Nasal cavity respiratory epithelium epithelial cell of viscerocranial mucosa (primary cell): ENCODE data around the gene GYG1. TPM values are rescaled to one million over a fixed set of nuclear protein-coding genes. Genes with fewer than 3 reads are reported as not detected.

Source experiments
- total RNA-seq: library from RNA; depleted of rRNA; stranded (reverse); fragments of >200 nt; gene quantifications from 2 replicates; pipeline ENCODE4 v1.2.3, GENCODE V29; 2014

GYG1 gene
- total RNA-seq: 31.4 and 32.5 TPM in 2 replicates

DNA sequence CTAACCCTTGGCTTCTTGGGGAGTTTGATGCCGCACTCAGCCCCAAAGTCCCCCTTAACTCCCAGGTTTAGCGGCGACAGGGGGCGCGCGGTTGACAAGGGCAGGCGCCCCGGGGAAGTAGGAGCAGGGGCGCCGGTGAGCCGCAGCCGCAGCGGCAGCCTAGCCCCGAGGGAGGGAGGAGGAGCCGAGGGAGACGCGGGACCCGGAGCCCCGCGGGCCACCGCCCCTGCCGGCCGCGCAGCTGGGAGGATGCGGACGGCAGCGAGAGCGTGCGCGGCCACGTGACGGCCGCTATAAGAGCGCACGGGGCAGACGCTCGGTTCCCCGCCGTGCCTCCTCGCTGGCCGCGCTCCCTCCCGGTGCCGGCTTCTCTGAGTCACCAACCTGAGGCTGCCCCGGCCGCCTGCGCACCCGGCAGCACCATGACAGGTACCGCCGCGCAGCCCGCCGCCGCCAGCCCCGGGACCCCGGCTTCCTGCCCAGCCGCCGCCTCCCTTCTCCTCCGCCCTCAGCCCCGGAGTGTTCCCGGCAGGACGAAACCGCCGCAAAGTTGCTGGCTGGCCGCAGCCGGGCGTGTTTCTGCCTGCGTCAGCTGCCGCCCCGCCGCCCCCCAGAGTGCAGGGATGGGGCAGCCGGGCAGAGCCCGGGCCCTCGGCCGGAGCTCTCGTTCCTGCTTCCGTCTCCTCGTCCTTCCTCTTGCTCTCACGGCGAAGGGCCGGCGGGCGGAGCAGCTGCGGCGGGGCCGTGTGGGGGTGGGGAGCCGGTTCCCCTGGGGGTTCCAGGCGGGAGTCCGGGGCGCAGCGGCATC, at the start of gene GYG1:
Gene GYG1 (plus strand): TSS at position 322 of the 808 bp plus-strand sequence. CDS start 101 bp downstream, at position 423.

Other genes starting within 250 kb of the GYG1 start
- not detected in 2 replicates for gene CPB1, start 163.7 kb upstream of the GYG1 start, total RNA-seq
- gene CPA3, start 126.2 kb upstream of the GYG1 start, total RNA-seq: not detected in 2 replicates
- gene HLTF, start 95.0 kb downstream of the GYG1 start, total RNA-seq: 15.4 and 22.1 TPM in 2 replicates
- 6.8 and 20.9 TPM in 2 replicates for gene HPS3, start 138.1 kb downstream of the GYG1 start, total RNA-seq
- 9.7 TPM in 1 of 2 replicates, not detected in the other for gene CP, start 230.3 kb downstream of the GYG1 start, total RNA-seq